OCI-LY7 (cell line): Measurements from ENCODE around the gene AKAP13. TPM values are rescaled to one million over a fixed set of nuclear protein-coding genes. Genes with fewer than 3 reads are reported as not detected.

Experiments
- BruUV-seq: library from RNA; stranded (reverse); fragments of 400-500 nt; replicated peaks from 2 replicates; lab custom pipeline; 2021; lab: Mats Ljungman, UMichigan
- CTCF ChIA-PET: fragments of 300-600 bp; sonication (Branson Sonifier 250); formaldehyde crosslinking; loops from one replicate; lab custom pipeline; 2022; ENCODE audit warnings: antibody characterized with exemption; ENCODE audit not compliant: unreplicated experiment; lab: Charles Lee
- POLR2A ChIA-PET: fragments of 300-600 bp; sonication (Branson Sonifier 250); formaldehyde crosslinking; loops from one replicate; lab custom pipeline; 2022; ENCODE audit warnings: antibody characterized with exemption; lab: Charles Lee
- DNase-seq: peaks from one replicate; pipeline ENCODE4 v3.0.0-alpha.2; 2015; ENCODE audit warnings: low spot score
- H2AFZ ChIP-seq: fragments of 200-600 bp; sonication (generic), shearing (Covaris generic); 2 replicates; pipeline ENCODE4 v1.6.1; 2014; ENCODE audit warnings: mild to moderate bottlenecking, antibody characterized with exemption, low read length, moderate library complexity
- H3K27ac ChIP-seq: fragments of 200-600 bp; sonication (generic); 2 replicates; pipeline ENCODE4 v1.5.1; 2014; ENCODE audit warnings: mixed run types, low read depth, mild to moderate bottlenecking, moderate library complexity, low read length, inconsistent platforms; ENCODE audit not compliant: poor library complexity, severe bottlenecking
- H3K36me3 ChIP-seq: fragments of 200-600 bp; sonication (generic); 2 replicates; pipeline ENCODE4 v1.6.1; 2014; ENCODE audit warnings: mild to moderate bottlenecking, antibody characterized with exemption, low read length, moderate library complexity, mixed read lengths; ENCODE audit not compliant: insufficient read depth
- H3K4me1 ChIP-seq: fragments of 200-600 bp; sonication (generic); 2 replicates; pipeline ENCODE4 v1.5.1; 2014; ENCODE audit warnings: mild to moderate bottlenecking, low read length; ENCODE audit not compliant: insufficient read depth, poor library complexity, severe bottlenecking
- H3K4me2 ChIP-seq: fragments of 200-600 bp; sonication (generic); 2 replicates; pipeline ENCODE4 v1.6.1; 2014; ENCODE audit warnings: mild to moderate bottlenecking, low read length
- H3K4me3 ChIP-seq: fragments of 200-600 bp; sonication (generic); 2 replicates; pipeline ENCODE4 v1.5.1; 2014; ENCODE audit warnings: mild to moderate bottlenecking, low read depth, low read length; ENCODE audit not compliant: poor library complexity, severe bottlenecking
- H3K79me2 ChIP-seq: fragments of 200-600 bp; sonication (generic); 2 replicates; pipeline ENCODE4 v1.6.1; 2016; ENCODE audit warnings: low read depth, mild to moderate bottlenecking, low read length, moderate library complexity, mixed read lengths; ENCODE audit not compliant: insufficient read depth
- H3K9me2 ChIP-seq: fragments of 200-600 bp; sonication (generic); 2 replicates; pipeline ENCODE4 v1.6.1; 2016; ENCODE audit warnings: mild to moderate bottlenecking, low read length, mixed read lengths; ENCODE audit not compliant: insufficient read depth
- H3K9me3 ChIP-seq: fragments of 200-600 bp; sonication (generic); 2 replicates; pipeline ENCODE4 v1.6.1; 2014; ENCODE audit warnings: mild to moderate bottlenecking, mixed run types, low read length, mixed read lengths
- H4K20me1 ChIP-seq: fragments of 200-600 bp; sonication (generic); 2 replicates; pipeline ENCODE4 v1.6.1; 2014; ENCODE audit warnings: mild to moderate bottlenecking, antibody characterized with exemption, low read length, moderate library complexity, mixed read lengths; ENCODE audit not compliant: insufficient read depth
- CTCF ChIP-seq: fragments of 200-600 bp; sonication (generic); conservative IDR thresholded peaks from 2 replicates; pipeline ENCODE4 v1.5.1; 2014; ENCODE audit warnings: mild to moderate bottlenecking, antibody characterized with exemption, low read length, moderate library complexity, mixed read lengths
- EZH2phosphoT487 ChIP-seq: fragments of 200-600 bp; sonication (generic); IDR thresholded peaks from 2 replicates; pipeline ENCODE4 v1.6.1; 2018; ENCODE audit warnings: low read depth, borderline replicate concordance, mild to moderate bottlenecking, mixed run types, antibody characterized with exemption, low read length, moderate library complexity, mixed read lengths
- intact Hi-C: fragments of 100-400 bp; cut with micrococcal nuclease; formaldehyde crosslinking; loops from one replicate; pipeline ENCODE4 v1.10.0; 2022; ENCODE audit not compliant: unreplicated experiment
- total RNA-seq, 2 experiments: library from RNA; depleted of rRNA in 1 of 2; stranded (reverse); fragments of >200 nt in 1 of 2; shearing (Covaris generic) in 1 of 2; gene quantifications; 2 replicates each; pipeline ENCODE4 v1.2.3, GENCODE V29; 2014 to 2022

AKAP13 gene
- total RNA-seq, 2 experiments from 2014 or later: 140 to 250 TPM

GRCh38 chr15:85603160-85603559 lies 222.8 kb downstream of the AKAP13 start:
- POLR2A ChIA-PET: interaction anchor here (0.5 to 1.0 kb wide), 2 partner anchors 59 to 131 kb away, joined by 3 to 4 read pairs; no protein-coding TSS in a partner anchor

GRCh38 chr15:85603703-85604102 lies 223.3 kb downstream of the AKAP13 start:
- POLR2A ChIA-PET: interaction anchor here (0.5 to 1.0 kb wide), 3 partner anchors 9 to 131 kb away, joined by 3 to 4 read pairs (median 3); no protein-coding TSS in a partner anchor
- CTCF ChIA-PET: no interaction called here
- Histone ChIP-seq H3K9me3 (no peaks in the 10 kb centered on the region), H3K4me1 (no peaks in the 10 kb centered on the region), H3K4me2 (no peak overlapping the region), H4K20me1 (no peaks in the 10 kb centered on the region), H3K79me2 (peaks cover 4% of the 10 kb centered on the region; the same call in 1 of the 2 replicates), H3K4me3 (no peak overlapping the region), H3K27ac (no peak overlapping the region), H2AFZ (no peak overlapping the region), H3K36me3 (peaks cover 54% of the 10 kb centered on the region), H3K9me2 (no peaks in the 10 kb centered on the region)
- TF ChIP-seq CTCF: no peak
- no peak for DNase-seq
- no TSS peak for BruUV-seq
- intact Hi-C loops: no loop called here

More at GRCh38 chr15:85603160-85603559, 222.8 kb downstream of the AKAP13 start:
- no peak overlapping the region for H2AFZ ChIP-seq
- no peaks in the 10 kb centered on the region for H3K9me2 ChIP-seq
- no peak for TF ChIP-seq EZH2phosphoT487
- CTCF ChIA-PET: no interaction called here
- H3K36me3 ChIP-seq: peaks cover 58% of the 10 kb centered on the region
- no peak overlapping the region for H3K27ac ChIP-seq
- H3K79me2 ChIP-seq: peaks cover 4% of the 10 kb centered on the region; the same call in 1 of the 2 replicates
- H4K20me1 ChIP-seq: no peaks in the 10 kb centered on the region
- no peak for DNase-seq
- H3K4me3 ChIP-seq: no peak overlapping the region
- H3K4me2 ChIP-seq: no peak overlapping the region
- no peaks in the 10 kb centered on the region for H3K4me1 ChIP-seq
- BruUV-seq: no TSS peak
- H3K9me3 ChIP-seq: no peaks in the 10 kb centered on the region
- intact Hi-C loops: no loop called here

- no peak for TF ChIP-seq EZH2phosphoT487
- Histone ChIP-seq H3K27ac (no peak overlapping the region), H3K9me3 (no peaks in the 10 kb centered on the region), H3K4me2 (no peak overlapping the region), H3K79me2 (peaks cover 4% of the 10 kb centered on the region; the same call in 1 of the 2 replicates), H3K9me2 (no peaks in the 10 kb centered on the region), H3K4me3 (no peak overlapping the region), H2AFZ (no peak overlapping the region), H3K4me1 (no peaks in the 10 kb centered on the region), H3K36me3 (peaks cover 54% of the 10 kb centered on the region), H4K20me1 (no peaks in the 10 kb centered on the region)
- intact Hi-C loops: no loop called here
- CTCF ChIA-PET: no interaction called here
- POLR2A ChIA-PET: interaction anchor here (0.7 to 1.1 kb wide), 2 partner anchors 9 to 24 kb away, joined by 3 read pairs; no protein-coding TSS in a partner anchor
- DNase-seq: no peak
- BruUV-seq: no TSS peak
Measured at GRCh38 chr15:85604194-85604593, 223.8 kb downstream of the AKAP13 start.
